GM23338 (cell line): Measurements from ENCODE around the gene PIMREG. TPM values are rescaled to one million over a fixed set of nuclear protein-coding genes. Genes with fewer than 3 reads are reported as not detected.

Source experiments
- ATAC-seq: fragments of 200-7000 bp; cut with Tn5 transposase; 3 replicates; pipeline ENCODE4 v1.9.1; 2020
- DNase-seq: peaks from one replicate; pipeline ENCODE4 v3.0.0-alpha.2; 2015; ENCODE audit warnings: low spot score
- H2AFZ ChIP-seq: fragments of 200-600 bp; sonication (generic); 2 replicates; pipeline ENCODE4 v1.8.0; 2016; ENCODE audit warnings: antibody characterized with exemption, mild to moderate bottlenecking, moderate library complexity
- H3F3A ChIP-seq: fragments of 200-600 bp; sonication (generic); replicated peaks from 2 replicates; pipeline ENCODE4 v1.8.0; 2017; ENCODE audit warnings: antibody characterized with exemption, mixed run types, low read depth
- H3K27ac ChIP-seq: fragments of 200-600 bp; sonication (generic); 2 replicates; pipeline ENCODE4 v1.6.1; 2016; ENCODE audit warnings: low read depth
- H3K27me3 ChIP-seq: fragments of 200-600 bp; sonication (generic); 2 replicates; pipeline ENCODE4 v1.8.0; 2016; ENCODE audit warnings: mild to moderate bottlenecking, mixed run types, moderate library complexity; ENCODE audit not compliant: insufficient read depth
- H3K36me3 ChIP-seq: fragments of 200-600 bp; sonication (generic); 2 replicates; pipeline ENCODE4 v1.8.0; 2016; ENCODE audit warnings: mild to moderate bottlenecking; ENCODE audit not compliant: insufficient read depth
- H3K4me1 ChIP-seq: fragments of 200-600 bp; sonication (generic); 2 replicates; pipeline ENCODE4 v1.8.0; 2016; ENCODE audit warnings: mild to moderate bottlenecking, moderate library complexity; ENCODE audit not compliant: insufficient read depth
- H3K4me2 ChIP-seq: fragments of 200-600 bp; sonication (generic); 2 replicates; pipeline ENCODE4 v1.7.1; 2017; ENCODE audit warnings: mixed run types
- H3K4me3 ChIP-seq: fragments of 200-600 bp; sonication (generic); 2 replicates; pipeline ENCODE4 v1.6.1; 2016; ENCODE audit warnings: mixed run types
- H3K79me2 ChIP-seq: fragments of 200-600 bp; sonication (generic); replicated peaks from 2 replicates; pipeline ENCODE4 v1.8.0; 2017; ENCODE audit warnings: mild to moderate bottlenecking; ENCODE audit not compliant: insufficient read depth
- H3K9me2 ChIP-seq: fragments of 200-600 bp; sonication (generic); 2 replicates; pipeline ENCODE4 v1.8.0; 2017; ENCODE audit not compliant: insufficient read depth
- H4K20me1 ChIP-seq: fragments of 200-600 bp; sonication (generic); replicated peaks from 2 replicates; pipeline ENCODE4 v1.8.0; 2017; ENCODE audit warnings: mild to moderate bottlenecking; ENCODE audit not compliant: insufficient read depth
- H3K27ac Mint-ChIP-seq: 2 replicates; pipeline ENCODE4 v1.8.0; 2020; ENCODE audit warnings: inconsistent platforms, mild to moderate bottlenecking, moderate library complexity, mixed read lengths
- H3K27me3 Mint-ChIP-seq: 3 replicates; pipeline ENCODE4 v1.8.0; 2022; ENCODE audit warnings: low read depth, mild to moderate bottlenecking, moderate library complexity, mixed read lengths, inconsistent platforms; ENCODE audit not compliant: insufficient read depth, poor library complexity
- H3K36me3 Mint-ChIP-seq: 3 replicates; pipeline ENCODE4 v1.8.0; 2021; ENCODE audit warnings: low read depth, mild to moderate bottlenecking, inconsistent platforms, moderate library complexity, mixed read lengths
- H3K4me1 Mint-ChIP-seq: 3 replicates; pipeline ENCODE4 v1.8.0; 2020; ENCODE audit warnings: mild to moderate bottlenecking, inconsistent platforms, mixed read lengths
- H3K4me3 Mint-ChIP-seq: 3 replicates; pipeline ENCODE4 v1.8.0; 2021; ENCODE audit warnings: moderate library complexity, mild to moderate bottlenecking, inconsistent platforms, mixed read lengths
- H3K9me3 Mint-ChIP-seq: 3 replicates; pipeline ENCODE4 v1.8.0; 2020; ENCODE audit warnings: moderate library complexity, mild to moderate bottlenecking, inconsistent platforms, mixed read lengths
- CTCF ChIP-seq, 2 experiments: fragments of 200-600 bp in 1 of 2; sonication (generic) in 1 of 2; conservative IDR thresholded peaks; 2 replicates each; pipeline versions ENCODE4 v1.5.1 to v1.6.1; 2016 to 2017; ENCODE audit warnings: antibody characterized with exemption in 2 of 2, low read depth in 2 of 2, mild to moderate bottlenecking in 2 of 2, moderate library complexity in 1 of 2
- ETS1 ChIP-seq: IDR thresholded peaks from 2 replicates; pipeline ENCODE4 v1.6.1; 2016; ENCODE audit warnings: antibody characterized with exemption
- REST ChIP-seq: IDR thresholded peaks from one replicate; pipeline ENCODE4 v1.6.1; 2018; ENCODE audit warnings: antibody characterized with exemption; ENCODE audit not compliant: unreplicated experiment
- ZNF462 ChIP-seq: fragments of 250-450 bp; sonication (Bioruptor Pico); IDR thresholded peaks from 2 replicates; pipeline ENCODE4 v1.5.0; 2020; ENCODE audit warnings: mild to moderate bottlenecking, moderate library complexity
- polyA plus RNA-seq: library from polyadenylated mRNA; unstranded; fragments of >200 nt; fragmentation: Nextera tagmentation; extraction: Ambion mirVana; gene quantifications from 2 replicates; pipeline ENCODE4 v1.2.1, GENCODE V29; 2016
- total RNA-seq: library from RNA; depleted of rRNA; stranded (reverse); fragments of >200 nt; shearing (Covaris generic); gene quantifications from 2 replicates; pipeline ENCODE4 v1.2.3, GENCODE V29; 2014

The PIMREG gene
- total and polyA plus RNA-seq, 2 experiments from 2014 or later, result 87.8 to 144 TPM

- TF ChIP-seq CTCF (conservative IDR thresholded peaks at IDR 0.05; ENCODE audit: low read depth in 2 of 2), result no peak
Observed at GRCh38 chr17:6437956-6438355, 6.3 kb upstream of the PIMREG start (continued).

GRCh38 chr17:6439951-6440350 is 4.3 kb upstream of the PIMREG start:
- DNase-seq, result peak; percentile 53
- peak overlapping the region; percentile 24 for H3K4me2 ChIP-seq
- H3K4me1 ChIP-seq, result peaks cover 31% of the 10 kb centered on the region
- H3F3A ChIP-seq, result 0 out of 2 replicates have a peak, but pooled peaks cover 3% of the 10 kb centered on the region
- no peaks in the 10 kb centered on the region for H3K27me3 ChIP-seq
- H3K9me3 Mint-ChIP-seq, result peaks cover 12% of the 10 kb centered on the region
- H3K4me3 ChIP-seq, result no peak overlapping the region
- no peak overlapping the region for H3K27ac ChIP-seq
- no peak overlapping the region for H3K4me3 Mint-ChIP-seq
- ATAC-seq, result no peak
- H2AFZ ChIP-seq, result peak overlapping the region; percentile 70
- peaks cover 13% of the 10 kb centered on the region for H3K36me3 Mint-ChIP-seq
- H3K9me2 ChIP-seq, result 0 out of 2 replicates have a peak, but pooled peaks cover 3% of the 10 kb centered on the region
- TF ChIP-seq ETS1 (no peak), ZNF462 (CRISPR knock-in tag) (no peak), REST (no peak)
- no peaks in the 10 kb centered on the region for H4K20me1 ChIP-seq
- peaks cover 10% of the 10 kb centered on the region for H3K27me3 Mint-ChIP-seq
- no peak overlapping the region for H3K27ac Mint-ChIP-seq
- no peaks in the 10 kb centered on the region for H3K36me3 ChIP-seq
- peaks cover 6% of the 10 kb centered on the region for H3K79me2 ChIP-seq
- peaks cover 49% of the 10 kb centered on the region for H3K4me1 Mint-ChIP-seq
